Activated CD8-positive, alpha-beta memory T cell treated with anti-CD3 and anti-CD28 coated beads, Interleukin-2, amount 10 ng/mL, durations not matched to agents 7 days and 5 days (primary cell): ENCODE data around the gene SFRP2. TPM values are rescaled to one million over a fixed set of nuclear protein-coding genes. Genes with fewer than 3 reads are reported as not detected.

Experiments used
- ATAC-seq: fragments of 150-1000 bp; cut with Tn5 transposase; one replicate; pipeline ENCODE4 v1.10.0; 2021; ENCODE audit warnings: moderate library complexity
- CTCF ChIA-PET: fragments of 350-600 bp; sonication (Branson Sonifier 250); formaldehyde crosslinking; loops from one replicate; lab custom pipeline; 2021; ENCODE audit warnings: antibody characterized with exemption; lab: Charles Lee
- DNase-seq: peaks from one replicate; pipeline ENCODE4 v3.0.0-alpha.2; 2020
- H3K27ac Mint-ChIP-seq: one replicate; pipeline ENCODE4 v1.8.0; 2021; ENCODE audit warnings: mild to moderate bottlenecking, mixed read lengths
- H3K27me3 Mint-ChIP-seq: one replicate; pipeline ENCODE4 v1.8.0; 2021; ENCODE audit warnings: mixed read lengths
- H3K36me3 Mint-ChIP-seq: one replicate; pipeline ENCODE4 v1.8.0; 2021; ENCODE audit warnings: mild to moderate bottlenecking, mixed read lengths
- H3K4me1 Mint-ChIP-seq: one replicate; pipeline ENCODE4 v1.8.0; 2021; ENCODE audit warnings: mixed read lengths
- H3K4me3 Mint-ChIP-seq: one replicate; pipeline ENCODE4 v1.8.0; 2021; ENCODE audit warnings: mild to moderate bottlenecking, moderate library complexity, mixed read lengths
- H3K9me3 Mint-ChIP-seq: one replicate; pipeline ENCODE4 v1.8.0; 2022; ENCODE audit warnings: low read depth, mixed read lengths
- total RNA-seq, 2 experiments: library from RNA; stranded (reverse); gene quantifications; one replicate each; pipeline ENCODE4 v1.2.3, GENCODE V29; 2021

SFRP2 gene
- total RNA-seq, result not detected

GRCh38 chr4:153788413-153789276 lies at the start of gene SFRP2:
Gene SFRP2, minus strand, starts transcription at chr4:153789083. Its CDS starts 248 bp downstream, at chr4:153788835.
- peaks cover 91% of the 10 kb centered on the region for H3K27me3 Mint-ChIP-seq
- CTCF ChIA-PET, result no interaction called here
- DNase-seq (no peak), ATAC-seq (no peak)
- no peaks in the 10 kb centered on the region for H3K36me3 Mint-ChIP-seq
- peaks cover 25% of the 10 kb centered on the region for H3K4me1 Mint-ChIP-seq
- no peak within 1 kb of the TSS for H3K27ac Mint-ChIP-seq
- no peak within 1 kb of the TSS for H3K4me3 Mint-ChIP-seq
- H3K9me3 Mint-ChIP-seq, result no peaks in the 10 kb centered on the region

GRCh38 chr4:153838564-153838963 lies 49.7 kb upstream of the SFRP2 start:
- Mint-ChIP-seq H3K27me3 (no peaks in the 10 kb centered on the region), H3K36me3 (no peaks in the 10 kb centered on the region), H3K27ac (no peak overlapping the region), H3K4me1 (no peaks in the 10 kb centered on the region), H3K4me3 (no peak overlapping the region), H3K9me3 (no peaks in the 10 kb centered on the region)
- CTCF ChIA-PET, result no interaction called here
- DNase-seq (no peak), ATAC-seq (no peak)

- H3K9me3 Mint-ChIP-seq, result no peaks in the 10 kb centered on the region
- H3K27me3 Mint-ChIP-seq, result peaks cover 6% of the 10 kb centered on the region
- no peaks in the 10 kb centered on the region for H3K36me3 Mint-ChIP-seq
- ATAC-seq (no peak), DNase-seq (no peak)
- H3K4me1 Mint-ChIP-seq, result no peaks in the 10 kb centered on the region
- CTCF ChIA-PET, result no interaction called here
- no peak overlapping the region for H3K27ac Mint-ChIP-seq
- H3K4me3 Mint-ChIP-seq, result no peak overlapping the region
Observed at GRCh38 chr4:153834901-153835300, 46.0 kb upstream of the SFRP2 start.

GRCh38 chr4:153832720-153833287 lies 43.9 kb upstream of the SFRP2 start:
- DNase-seq (no peak), ATAC-seq (no peak)
- Mint-ChIP-seq H3K9me3 (no peaks in the 10 kb centered on the region), H3K27me3 (peaks cover 12% of the 10 kb centered on the region), H3K4me3 (no peak overlapping the region), H3K27ac (no peak overlapping the region), H3K36me3 (no peaks in the 10 kb centered on the region), H3K4me1 (no peaks in the 10 kb centered on the region)
- CTCF ChIA-PET, result no interaction called here

GRCh38 chr4:153832054-153832453 lies 43.2 kb upstream of the SFRP2 start:
- CTCF ChIA-PET, result no interaction called here
- Mint-ChIP-seq H3K4me1 (no peaks in the 10 kb centered on the region), H3K9me3 (no peaks in the 10 kb centered on the region), H3K27me3 (peaks cover 12% of the 10 kb centered on the region), H3K27ac (no peak overlapping the region), H3K36me3 (no peaks in the 10 kb centered on the region), H3K4me3 (no peak overlapping the region)
- DNase-seq, result no peak
- ATAC-seq, result no peak

- DNase-seq (no peak), ATAC-seq (no peak)
- H3K36me3 Mint-ChIP-seq, result no peaks in the 10 kb centered on the region
- H3K4me3 Mint-ChIP-seq, result no peak overlapping the region
- no peaks in the 10 kb centered on the region for H3K4me1 Mint-ChIP-seq
- H3K27me3 Mint-ChIP-seq, result peaks cover 12% of the 10 kb centered on the region
- H3K9me3 Mint-ChIP-seq, result no peaks in the 10 kb centered on the region
- CTCF ChIA-PET, result no interaction called here
- H3K27ac Mint-ChIP-seq, result no peak overlapping the region
Observed at GRCh38 chr4:153831245-153831644, 42.4 kb upstream of the SFRP2 start.

GRCh38 chr4:153825691-153826090 lies 36.8 kb upstream of the SFRP2 start:
- CTCF ChIA-PET, result no interaction called here
- Mint-ChIP-seq H3K4me3 (no peak overlapping the region), H3K27ac (no peak overlapping the region), H3K27me3 (peaks cover 15% of the 10 kb centered on the region), H3K9me3 (no peaks in the 10 kb centered on the region), H3K36me3 (no peaks in the 10 kb centered on the region), H3K4me1 (no peaks in the 10 kb centered on the region)
- ATAC-seq, result no peak
- no peak for DNase-seq

- no peaks in the 10 kb centered on the region for H3K9me3 Mint-ChIP-seq
- no peaks in the 10 kb centered on the region for H3K4me1 Mint-ChIP-seq
- no peak overlapping the region for H3K27ac Mint-ChIP-seq
- H3K36me3 Mint-ChIP-seq, result no peaks in the 10 kb centered on the region
- H3K27me3 Mint-ChIP-seq, result peaks cover 13% of the 10 kb centered on the region
- no peak for DNase-seq
- CTCF ChIA-PET, result no interaction called here
- no peak for ATAC-seq
- H3K4me3 Mint-ChIP-seq, result no peak overlapping the region
Observed at GRCh38 chr4:153825126-153825525, 36.2 kb upstream of the SFRP2 start.

GRCh38 chr4:153824501-153824900 lies 35.6 kb upstream of the SFRP2 start:
- ATAC-seq (no peak), DNase-seq (no peak)
- CTCF ChIA-PET, result no interaction called here
- Mint-ChIP-seq H3K4me3 (no peak overlapping the region), H3K27ac (no peak overlapping the region), H3K9me3 (no peaks in the 10 kb centered on the region), H3K4me1 (no peaks in the 10 kb centered on the region), H3K36me3 (no peaks in the 10 kb centered on the region), H3K27me3 (peaks cover 15% of the 10 kb centered on the region)

GRCh38 chr4:153823483-153823882 lies 34.6 kb upstream of the SFRP2 start:
- DNase-seq (no peak), ATAC-seq (no peak)
- no peaks in the 10 kb centered on the region for H3K36me3 Mint-ChIP-seq
- CTCF ChIA-PET, result no interaction called here
- H3K4me1 Mint-ChIP-seq, result no peaks in the 10 kb centered on the region
- H3K27me3 Mint-ChIP-seq, result peaks cover 11% of the 10 kb centered on the region
- no peak overlapping the region for H3K4me3 Mint-ChIP-seq
- no peaks in the 10 kb centered on the region for H3K9me3 Mint-ChIP-seq
- no peak overlapping the region for H3K27ac Mint-ChIP-seq

GRCh38 chr4:153822316-153822715 lies 33.4 kb upstream of the SFRP2 start:
- H3K27ac Mint-ChIP-seq, result no peak overlapping the region
- DNase-seq, result no peak
- no peaks in the 10 kb centered on the region for H3K9me3 Mint-ChIP-seq
- CTCF ChIA-PET, result no interaction called here
- no peak for ATAC-seq
- H3K36me3 Mint-ChIP-seq, result no peaks in the 10 kb centered on the region
- peaks cover 18% of the 10 kb centered on the region for H3K27me3 Mint-ChIP-seq
- no peak overlapping the region for H3K4me3 Mint-ChIP-seq
- H3K4me1 Mint-ChIP-seq, result no peaks in the 10 kb centered on the region

GRCh38 chr4:153817466-153817865 lies 28.6 kb upstream of the SFRP2 start:
- Mint-ChIP-seq H3K4me1 (no peaks in the 10 kb centered on the region), H3K9me3 (no peaks in the 10 kb centered on the region), H3K27ac (no peak overlapping the region), H3K36me3 (no peaks in the 10 kb centered on the region), H3K4me3 (no peak overlapping the region), H3K27me3 (peaks cover 18% of the 10 kb centered on the region)
- ATAC-seq, result no peak
- CTCF ChIA-PET, result no interaction called here
- DNase-seq, result no peak

- Mint-ChIP-seq H3K4me1 (no peaks in the 10 kb centered on the region), H3K9me3 (no peaks in the 10 kb centered on the region), H3K36me3 (no peaks in the 10 kb centered on the region), H3K27ac (no peak overlapping the region), H3K27me3 (peaks cover 19% of the 10 kb centered on the region), H3K4me3 (no peak overlapping the region)
- DNase-seq, result no peak
- CTCF ChIA-PET, result no interaction called here
- no peak for ATAC-seq
Observed at GRCh38 chr4:153816542-153816941, 27.7 kb upstream of the SFRP2 start.

GRCh38 chr4:153814789-153815188 lies 25.9 kb upstream of the SFRP2 start:
- DNase-seq (no peak), ATAC-seq (no peak)
- H3K4me3 Mint-ChIP-seq, result no peak overlapping the region
- H3K4me1 Mint-ChIP-seq, result peaks cover 1% of the 10 kb centered on the region
- H3K9me3 Mint-ChIP-seq, result no peaks in the 10 kb centered on the region
- H3K27ac Mint-ChIP-seq, result no peak overlapping the region
- CTCF ChIA-PET, result no interaction called here
- H3K36me3 Mint-ChIP-seq, result no peaks in the 10 kb centered on the region
- H3K27me3 Mint-ChIP-seq, result peaks cover 22% of the 10 kb centered on the region
